GM18507 (cell line): ENCODE results near the gene TARBP1.
"Not testable (repeated sequence)": the region's sequence is repeated elsewhere in the genome, so short reads cannot be mapped to it uniquely, and the experiment has no call there.

ENCODE experiments used
- DNase-seq: peaks from one replicate; pipeline ENCODE4 v3.0.0; 2011; ENCODE audit warnings: low read depth; ENCODE audit not compliant: insufficient read length; ENCODE audit errors: extremely low spot score
- FAIRE-seq: peaks from 2 replicates; lab custom pipeline; 2011; peaks lifted over from hg19 to GRCh38; lab: Jason Lieb, UNC

The TARBP1 gene

GRCh38 chr1:234369784-234370183 is 109.2 kb downstream of the TARBP1 start:
- no peak for DNase-seq
- no peak for FAIRE-seq

- FAIRE-seq (no peak), DNase-seq (no peak)
Measured at GRCh38 chr1:234369033-234369430, 109.9 kb downstream of the TARBP1 start.

- no peak for DNase-seq
- no peak for FAIRE-seq
Measured at GRCh38 chr1:234368320-234369032, 110.5 kb downstream of the TARBP1 start.

GRCh38 chr1:234362558-234362957 is 116.4 kb downstream of the TARBP1 start:
- FAIRE-seq = no peak
- no peak for DNase-seq

GRCh38 chr1:234361102-234361603 is 117.8 kb downstream of the TARBP1 start:
- FAIRE-seq (no peak), DNase-seq (no peak)

GRCh38 chr1:234357831-234358230 is 121.1 kb downstream of the TARBP1 start:
- DNase-seq = no peak

GRCh38 chr1:234356615-234357269 is 122.2 kb downstream of the TARBP1 start:
- DNase-seq = not testable (repeated sequence)
- FAIRE-seq = peak; percentile 69

More at GRCh38 chr1:234357831-234358230, 121.1 kb downstream of the TARBP1 start:
- FAIRE-seq = no peak

- FAIRE-seq = peak; percentile 33
Measured at GRCh38 chr1:234355782-234356510, 123.0 kb downstream of the TARBP1 start.

GRCh38 chr1:234348964-234349363 is 130.0 kb downstream of the TARBP1 start:
- FAIRE-seq (no peak), DNase-seq (no peak)

More at GRCh38 chr1:234355782-234356510, 123.0 kb downstream of the TARBP1 start:
- DNase-seq = no peak

GRCh38 chr1:234345237-234345636 is 133.7 kb downstream of the TARBP1 start:
- DNase-seq (no peak), FAIRE-seq (no peak)

- DNase-seq (no peak), FAIRE-seq (no peak)
Measured at GRCh38 chr1:234342774-234343173, 136.2 kb downstream of the TARBP1 start.
